ENCODE results near the gene SOX4.

DNA sequence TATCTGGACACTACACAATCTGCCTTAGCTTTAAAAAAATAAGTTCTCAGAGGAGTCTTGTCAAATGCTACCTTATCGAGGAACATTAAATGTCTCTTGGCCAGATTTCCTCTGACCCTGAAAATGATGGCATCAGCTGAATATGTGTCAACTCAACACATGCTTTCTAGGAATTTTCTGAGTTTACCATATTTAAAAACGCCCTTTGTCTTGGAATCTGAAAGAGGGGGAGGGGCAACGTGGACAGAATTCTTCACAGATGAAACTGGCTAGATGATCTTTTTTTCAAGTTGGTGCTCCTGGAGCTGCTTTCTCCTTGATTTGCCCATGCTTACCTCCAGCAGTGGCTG, 5.1 kb downstream of the SOX4 start:
- TF ChIP-seq CTCF (IDR thresholded peaks at IDR 0.05 in 4 of 5, conservative IDR thresholded peaks at IDR 0.05 in 1 of 5) (no peak), POLR2A (IDR thresholded peaks at IDR 0.05) (no peak)

Data from gastrocnemius medialis (tissue), 4 donors.